Activated CD8-positive, alpha-beta memory T cell treated with anti-CD3 and anti-CD28 coated beads for 36 hours (primary cell): ENCODE results near the gene PLCH1. TPM values are rescaled to one million over a fixed set of nuclear protein-coding genes. Genes with fewer than 3 reads are reported as not detected.
"Not testable (repeated sequence)": the region's sequence is repeated elsewhere in the genome, so short reads cannot be mapped to it uniquely, and the experiment has no call there.

Source experiments
- CTCF ChIA-PET: fragments of 350-600 bp; sonication (Branson Sonifier 250); formaldehyde crosslinking; loops from one replicate; lab custom pipeline; 2021; ENCODE audit warnings: antibody characterized with exemption; lab: Charles Lee
- POLR2A ChIA-PET: fragments of 350-600 bp; sonication (Branson Sonifier 250); formaldehyde crosslinking; loops from one replicate; lab custom pipeline; 2021; ENCODE audit warnings: antibody characterized with exemption; lab: Charles Lee
- total RNA-seq, 2 experiments: library from RNA; stranded (reverse); gene quantifications; one replicate each; pipeline ENCODE4 v1.2.3, GENCODE V29; 2021

Gene PLCH1
- total RNA-seq, 2 experiments from 2014 or later = 0.08 to 0.10 TPM

DNA sequence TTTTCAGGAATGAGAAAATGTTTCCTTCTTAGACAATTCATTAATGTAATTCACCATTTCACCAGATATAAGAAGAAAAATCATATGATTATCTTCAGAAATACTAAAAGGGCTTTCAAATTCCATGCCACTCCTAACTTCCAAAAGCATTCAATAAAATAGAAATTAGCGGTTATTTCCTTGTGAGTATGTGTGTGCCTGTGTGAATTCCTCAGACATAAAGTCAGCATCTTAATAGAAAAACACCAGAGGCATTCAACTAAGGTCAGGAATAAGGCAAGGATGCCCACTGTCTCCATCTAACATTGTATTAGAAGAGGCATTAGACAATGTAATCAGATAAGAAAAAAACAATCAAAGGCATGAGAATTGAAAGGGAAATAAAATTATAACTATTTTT, 88.4 kb downstream of the PLCH1 start:
- CTCF ChIA-PET = interaction anchor here (0.9 kb wide), 1 partner anchor 9 kb away, joined by 3 read pairs; no protein-coding TSS in a partner anchor
- POLR2A ChIA-PET = no interaction called here

DNA sequence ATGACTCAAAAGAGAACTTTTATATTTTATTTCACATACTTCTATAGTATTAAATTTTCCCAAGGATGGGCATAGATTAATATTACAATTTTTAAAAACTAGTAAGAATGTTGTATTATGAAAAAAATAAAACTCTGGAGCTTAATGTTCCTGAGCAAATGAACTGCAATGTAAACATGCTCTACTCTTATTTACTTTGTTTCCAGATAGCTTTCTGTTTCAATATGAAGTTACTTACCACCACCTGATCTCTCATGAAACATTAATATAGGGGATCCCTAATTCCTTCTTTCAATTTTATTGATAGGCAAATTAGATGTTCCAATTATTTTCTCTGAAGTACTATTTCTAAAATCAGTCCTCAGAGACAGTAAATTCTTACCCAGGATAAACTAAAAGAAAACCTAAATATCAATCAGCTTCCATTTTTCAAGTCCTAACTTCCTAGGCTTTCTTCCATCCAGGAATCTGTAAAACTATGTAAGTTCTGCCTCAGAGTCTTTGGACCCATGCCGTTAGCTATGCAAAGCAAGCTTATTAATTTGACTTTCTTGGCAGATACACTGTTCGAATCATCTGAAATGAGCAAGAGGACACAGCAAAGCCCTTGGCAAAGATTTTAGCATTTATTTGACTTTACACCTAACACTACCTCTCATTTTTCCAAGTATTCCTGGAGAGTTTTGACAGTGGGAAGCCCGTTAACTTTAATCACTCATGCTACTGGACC, 93.2 kb downstream of the PLCH1 start:
- POLR2A ChIA-PET = no interaction called here
- CTCF ChIA-PET = no interaction called here

DNA sequence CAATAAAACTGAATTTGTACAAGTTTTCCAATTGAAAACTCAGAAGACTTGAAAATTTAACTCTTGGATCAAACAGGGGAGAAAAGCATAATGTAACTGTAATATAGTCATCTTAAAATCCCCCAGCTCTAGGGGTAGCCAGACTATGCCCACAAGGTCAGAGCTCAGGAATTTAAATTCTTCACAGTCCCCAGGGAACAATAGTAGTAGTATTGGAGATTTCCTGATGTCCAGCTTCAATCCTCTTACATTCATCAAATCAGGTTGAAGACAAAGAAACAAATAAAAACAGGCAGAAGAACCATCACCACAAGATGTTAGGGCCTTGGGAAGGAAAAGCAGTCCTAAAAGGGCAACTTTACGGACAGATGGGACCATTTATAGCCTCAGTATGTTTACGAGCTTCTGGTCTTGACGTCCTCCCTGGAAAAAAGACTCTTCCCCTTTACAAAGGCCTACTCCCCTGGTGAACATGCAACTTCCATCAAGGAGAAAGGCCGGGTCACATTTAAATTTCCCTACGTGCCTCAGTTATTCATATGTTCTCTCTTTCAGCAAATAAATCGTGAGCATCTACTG, 96.8 kb downstream of the PLCH1 start:
- POLR2A ChIA-PET = no interaction called here
- CTCF ChIA-PET = no interaction called here

DNA sequence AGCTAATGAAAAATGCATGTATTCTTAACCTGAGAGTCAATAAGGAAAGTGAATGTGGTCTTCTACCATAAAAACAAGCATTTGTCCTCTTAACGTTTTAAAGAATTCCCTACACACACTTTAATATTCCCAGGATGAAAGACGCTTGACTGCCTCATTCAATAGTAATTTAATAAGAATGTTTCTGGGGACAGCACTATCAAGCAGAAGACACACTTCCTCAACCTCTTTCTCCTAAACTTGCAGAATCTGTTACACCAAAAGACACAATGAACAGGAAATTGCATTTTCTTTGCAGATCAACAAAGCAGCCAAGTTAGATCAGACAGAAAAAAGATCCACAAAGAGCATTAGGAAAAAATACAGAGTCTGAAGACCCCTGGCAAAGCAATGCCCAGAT, 97.7 kb downstream of the PLCH1 start:
- ChIA-PET CTCF (no interaction called here), POLR2A (no interaction called here)

DNA sequence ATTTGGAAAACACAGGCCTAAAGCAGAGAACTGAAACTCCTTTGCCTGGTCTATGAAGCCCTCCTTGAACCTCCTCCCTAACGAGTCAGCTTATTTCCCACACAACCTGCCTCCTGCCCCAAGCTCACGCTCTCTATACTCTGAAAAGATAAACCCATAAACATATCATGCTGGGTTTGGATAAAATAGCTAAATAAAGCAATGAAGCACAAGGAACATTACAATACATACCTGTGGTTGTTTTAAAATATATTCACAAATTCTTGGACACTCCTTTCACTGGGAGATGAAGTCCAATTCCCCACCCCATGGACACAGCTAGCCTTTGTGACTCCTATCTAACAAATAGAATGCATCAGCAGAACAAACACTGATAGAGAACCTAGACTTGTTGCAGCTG, 98.2 kb downstream of the PLCH1 start:
- CTCF ChIA-PET = no interaction called here
- POLR2A ChIA-PET = no interaction called here

DNA sequence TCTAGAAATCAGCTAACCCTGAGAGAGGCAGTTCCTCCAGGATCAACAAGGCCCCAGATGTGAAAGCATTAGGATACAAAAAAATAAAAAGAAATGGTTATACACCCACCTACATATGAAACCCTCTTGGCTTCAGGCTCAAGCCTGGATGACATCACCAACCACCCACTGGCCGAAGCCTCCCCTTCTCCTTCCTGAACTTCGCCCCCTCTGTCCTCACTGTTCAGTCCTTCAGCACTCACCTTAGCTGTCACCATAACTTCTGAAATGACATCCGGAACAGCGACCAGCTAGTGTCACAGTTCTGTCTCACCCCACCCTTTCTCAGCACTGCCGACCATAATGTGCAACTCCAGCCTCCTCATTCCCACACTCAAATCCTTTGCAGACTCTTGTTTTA, 98.7 kb downstream of the PLCH1 start:
- CTCF ChIA-PET = no interaction called here
- POLR2A ChIA-PET = no interaction called here

DNA sequence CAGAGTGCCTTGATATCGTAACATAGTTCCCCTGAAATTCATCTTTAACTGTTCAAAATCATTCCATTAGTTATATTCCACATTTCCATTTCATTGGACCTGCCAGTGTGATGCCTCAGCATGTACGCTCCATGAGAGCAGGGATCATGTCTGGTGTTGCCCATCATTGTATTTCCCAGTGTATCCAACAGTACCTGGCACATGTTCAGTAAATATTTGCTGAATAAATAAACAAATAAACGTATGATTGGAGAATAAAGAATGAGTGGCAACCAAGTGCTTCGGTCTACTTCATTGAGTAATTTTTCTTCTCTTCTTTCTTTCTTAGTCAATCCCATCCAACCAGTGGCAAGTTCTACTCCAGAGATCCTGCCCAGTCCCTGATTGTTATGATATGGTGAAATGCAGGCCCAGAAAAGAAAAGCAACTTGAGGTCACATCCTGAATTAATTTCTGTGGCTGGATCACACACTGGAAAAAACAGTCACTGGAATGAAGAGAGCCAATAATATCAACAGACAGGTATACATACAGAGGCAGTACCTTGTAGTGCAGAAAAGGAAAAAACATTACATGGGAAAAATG, 101.2 kb downstream of the PLCH1 start:
- ChIA-PET CTCF (no interaction called here), POLR2A (no interaction called here)

DNA sequence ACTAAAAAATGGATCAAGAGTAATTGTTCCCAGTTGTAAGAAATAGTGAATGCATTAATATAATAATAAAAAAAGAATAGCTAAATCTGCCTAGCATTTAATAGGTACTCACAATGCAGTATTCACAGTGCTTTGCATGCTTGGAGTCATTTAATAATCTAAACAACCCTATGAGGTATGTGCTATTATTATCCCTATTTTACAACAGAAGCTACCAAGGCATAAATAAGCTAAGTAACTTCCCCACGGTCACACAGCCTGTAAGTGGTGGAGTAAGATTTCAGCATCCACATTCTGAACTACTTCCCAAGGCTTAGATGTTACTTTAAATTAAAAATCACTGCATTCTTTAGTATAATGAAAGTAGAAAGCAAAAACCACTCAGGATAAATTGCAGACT, 102.9 kb downstream of the PLCH1 start:
- ChIA-PET CTCF (no interaction called here), POLR2A (no interaction called here)

DNA sequence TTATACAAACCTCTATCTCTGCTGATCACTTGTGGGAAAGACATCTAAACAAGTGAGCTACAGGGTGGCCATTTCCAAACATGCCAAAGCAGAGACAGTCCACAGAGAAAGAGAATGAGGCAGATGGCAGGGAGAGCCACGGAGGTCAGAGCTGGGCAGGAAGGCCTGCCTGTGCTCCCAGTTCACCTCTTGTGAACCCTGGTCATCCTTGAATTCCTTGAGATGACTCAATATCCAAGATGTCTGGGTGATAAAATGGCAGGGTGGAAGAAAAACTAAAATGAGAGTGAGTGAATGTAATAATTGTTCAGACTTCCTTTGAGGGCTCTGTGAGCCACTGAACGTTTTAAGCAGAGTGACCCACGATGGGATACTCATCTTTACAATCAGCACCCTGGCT, 104.8 kb downstream of the PLCH1 start:
- CTCF ChIA-PET = no interaction called here
- POLR2A ChIA-PET = no interaction called here

DNA sequence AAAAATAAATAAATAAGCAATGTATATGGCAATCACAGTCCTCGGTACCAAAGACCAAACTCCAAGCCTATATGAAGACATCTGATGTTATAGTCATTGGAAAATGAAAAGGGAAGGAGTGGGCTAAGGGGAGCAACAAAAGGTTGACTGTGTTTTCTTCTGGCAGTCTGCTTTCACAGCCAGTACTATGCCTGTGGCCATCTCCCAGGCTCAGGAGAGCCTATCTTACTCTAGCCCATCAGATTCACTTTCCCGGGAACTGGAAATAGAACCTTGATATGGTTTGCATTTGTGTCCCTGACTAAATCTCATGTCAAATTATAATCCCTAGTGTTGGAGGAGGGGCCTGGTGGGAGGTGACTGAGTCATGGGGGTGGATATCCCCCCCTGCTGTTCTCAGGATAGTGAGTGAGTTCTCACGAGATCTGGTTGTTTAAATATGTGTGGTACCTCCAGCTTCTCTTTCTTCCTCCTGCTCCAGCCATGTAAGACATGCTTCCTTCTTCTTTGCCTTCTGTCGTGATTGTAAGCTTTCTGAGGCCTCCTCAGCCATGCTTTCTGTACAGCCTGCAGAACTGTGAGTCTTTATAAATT, 105.3 kb downstream of the PLCH1 start:
- POLR2A ChIA-PET = no interaction called here
- CTCF ChIA-PET = no interaction called here

DNA sequence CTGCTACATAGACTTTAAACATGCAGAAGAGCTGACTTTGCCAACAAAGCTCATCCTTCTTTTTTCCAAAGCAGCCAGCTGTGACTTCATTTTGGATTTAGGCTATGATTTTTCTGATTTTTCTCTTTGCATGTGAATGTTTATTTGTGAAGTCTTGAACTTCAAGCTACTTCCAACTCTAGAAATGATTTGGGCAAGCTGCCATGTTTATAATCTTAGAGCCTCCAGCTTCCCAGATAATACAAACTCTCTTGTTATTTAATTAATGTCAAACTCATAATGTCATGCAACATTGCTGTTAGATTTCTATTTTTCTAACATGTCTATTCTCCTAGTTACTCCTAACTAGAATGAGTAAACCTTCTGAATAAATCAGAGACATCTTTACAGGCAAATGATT, 106.4 kb downstream of the PLCH1 start:
- CTCF ChIA-PET, POLR2A ChIA-PET: not testable (repeated sequence)

DNA sequence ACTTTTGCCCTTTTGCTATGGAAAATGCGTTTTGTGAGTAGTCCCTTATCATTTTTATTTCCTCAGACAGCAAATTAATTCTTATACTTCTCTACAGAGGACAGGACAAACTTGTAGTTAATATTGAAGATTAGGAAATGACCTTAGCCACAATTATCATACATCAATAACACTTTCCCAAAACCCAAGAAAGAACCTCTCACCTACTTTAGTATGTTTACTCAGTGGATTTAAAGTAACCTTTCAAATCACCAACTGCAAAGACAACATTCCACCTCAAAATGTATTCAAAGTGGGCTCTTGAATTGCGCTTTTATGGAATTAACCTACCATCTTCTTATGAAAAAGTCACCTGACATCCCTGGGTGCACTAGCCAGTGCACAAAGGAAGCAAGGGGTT, 107.3 kb downstream of the PLCH1 start:
- POLR2A ChIA-PET = no interaction called here

DNA sequence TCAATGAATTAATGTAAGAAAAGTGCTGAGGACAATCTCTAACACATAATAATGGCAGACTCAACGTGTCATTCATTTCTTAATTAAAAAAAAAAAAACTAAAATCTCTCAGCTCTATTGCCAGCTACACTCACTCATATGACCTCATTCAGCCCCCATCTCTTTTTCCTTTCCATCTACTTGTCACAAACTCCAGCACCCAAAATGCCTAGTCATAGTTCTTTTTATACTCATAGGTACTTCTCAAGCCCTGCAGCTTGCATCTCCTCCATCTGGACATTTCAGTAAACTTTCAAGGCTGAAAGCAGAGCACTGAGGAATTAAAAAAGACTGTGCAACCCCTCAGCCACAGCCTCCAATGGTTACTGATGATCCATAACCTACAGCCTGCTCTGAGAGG, 109.8 kb downstream of the PLCH1 start:
- POLR2A ChIA-PET = no interaction called here
- CTCF ChIA-PET = no interaction called here

More for the DNA sequence above, 107.3 kb downstream of the PLCH1 start:
- CTCF ChIA-PET = no interaction called here

DNA sequence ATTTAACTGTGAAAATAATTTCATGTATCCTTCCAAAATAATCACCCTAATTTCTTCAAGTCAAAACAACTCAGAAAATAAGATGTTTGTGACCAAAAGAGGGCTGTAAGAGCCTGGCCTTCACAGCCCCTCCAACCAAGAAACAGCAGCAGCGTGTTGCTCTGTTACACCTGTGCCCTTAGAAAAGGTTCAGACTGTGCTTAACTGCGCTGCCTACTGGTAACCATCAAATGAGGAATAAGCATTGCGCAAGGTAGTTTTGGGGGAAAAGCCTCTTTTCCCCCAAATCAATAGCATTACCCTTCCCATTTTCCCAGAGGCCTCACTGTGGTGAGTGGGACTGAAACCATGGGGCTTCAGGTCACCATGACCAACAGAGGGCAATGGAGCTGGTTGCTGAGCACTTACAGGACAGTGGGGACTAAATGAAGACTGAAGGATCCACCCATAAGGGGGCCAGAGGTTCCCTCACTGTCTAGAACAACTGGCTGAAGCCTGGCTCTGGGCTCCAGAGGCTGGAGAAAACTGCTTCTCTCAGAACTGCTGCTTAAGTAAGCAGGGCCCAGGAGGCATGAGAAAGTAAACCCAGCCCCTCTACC, 110.7 kb downstream of the PLCH1 start:
- ChIA-PET CTCF (no interaction called here), POLR2A (no interaction called here)

DNA sequence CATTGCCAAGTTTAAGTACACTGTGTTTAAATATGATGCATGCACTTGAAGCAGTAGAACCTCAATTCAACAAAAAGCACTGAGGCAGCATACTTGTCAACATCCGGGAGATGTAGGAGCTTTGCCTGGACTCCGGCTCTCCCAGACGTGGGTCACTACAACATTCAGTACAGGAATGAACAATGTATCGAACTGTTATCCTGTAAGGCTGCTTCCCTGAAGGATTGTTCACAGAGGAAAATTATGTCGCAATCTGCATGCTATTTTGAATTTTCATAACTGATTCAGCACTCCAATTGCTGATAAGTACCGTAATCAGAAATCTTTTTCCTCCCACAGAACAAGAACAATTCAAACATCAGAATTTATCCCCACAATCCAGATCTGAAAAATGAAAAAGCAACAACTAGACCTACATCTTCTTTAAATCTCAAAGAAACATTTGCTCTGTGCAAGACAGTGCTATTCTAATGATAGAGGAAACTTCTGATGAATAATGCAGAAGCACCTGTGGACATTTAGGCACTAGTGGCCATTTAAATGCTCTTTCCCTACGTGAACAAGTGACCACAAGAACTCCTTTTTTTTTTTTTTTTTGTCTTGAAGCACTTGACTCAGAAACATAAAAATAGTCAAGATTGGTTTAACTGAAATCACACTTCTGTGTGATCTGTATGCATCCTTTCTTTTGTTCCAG, 113.4 kb downstream of the PLCH1 start:
- POLR2A ChIA-PET = no interaction called here
- CTCF ChIA-PET = no interaction called here

DNA sequence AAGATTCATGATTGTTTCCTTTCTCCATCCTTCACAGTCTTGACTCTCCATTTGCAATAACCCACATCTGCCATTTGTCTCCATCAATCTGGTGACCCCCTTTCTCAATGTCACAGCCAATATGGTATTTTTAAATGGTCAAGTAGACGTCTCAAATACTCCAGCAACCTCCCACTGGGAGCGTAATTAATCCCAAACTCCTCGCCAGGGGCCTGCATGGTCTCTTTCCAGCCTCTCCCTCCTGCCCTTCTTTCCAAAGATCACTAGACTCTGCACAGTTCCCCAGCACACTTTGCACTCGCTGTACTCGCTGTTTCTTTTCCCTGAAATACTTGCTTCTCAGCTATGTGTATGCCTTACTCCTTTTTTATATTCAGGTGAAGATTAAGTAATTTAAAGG, 115.3 kb downstream of the PLCH1 start:
- POLR2A ChIA-PET = no interaction called here

DNA sequence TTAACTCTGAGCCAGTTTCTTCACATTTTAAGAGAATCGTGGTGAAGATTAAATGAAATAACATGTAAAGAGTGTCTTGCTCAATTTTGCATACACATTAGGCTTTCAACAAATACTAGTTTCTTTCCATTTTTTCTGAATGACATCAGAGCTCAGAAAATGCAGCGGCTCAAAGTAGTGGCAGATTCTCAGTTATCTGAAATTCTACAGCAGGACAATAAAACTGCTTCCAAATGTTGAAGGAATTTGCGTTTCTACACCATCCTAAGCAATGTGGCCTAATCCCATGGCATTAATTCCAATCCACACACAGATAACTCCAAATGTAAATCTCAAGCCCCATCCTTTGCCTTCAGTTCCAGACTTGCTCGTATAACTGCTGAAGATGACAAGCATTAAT, 115.8 kb downstream of the PLCH1 start:
- ChIA-PET CTCF (no interaction called here), POLR2A (interaction anchor here (0.6 kb wide), 1 partner anchor 30 kb away, joined by 6 read pairs; no protein-coding TSS in a partner anchor)

More for the DNA sequence above, 115.3 kb downstream of the PLCH1 start:
- CTCF ChIA-PET = no interaction called here

DNA sequence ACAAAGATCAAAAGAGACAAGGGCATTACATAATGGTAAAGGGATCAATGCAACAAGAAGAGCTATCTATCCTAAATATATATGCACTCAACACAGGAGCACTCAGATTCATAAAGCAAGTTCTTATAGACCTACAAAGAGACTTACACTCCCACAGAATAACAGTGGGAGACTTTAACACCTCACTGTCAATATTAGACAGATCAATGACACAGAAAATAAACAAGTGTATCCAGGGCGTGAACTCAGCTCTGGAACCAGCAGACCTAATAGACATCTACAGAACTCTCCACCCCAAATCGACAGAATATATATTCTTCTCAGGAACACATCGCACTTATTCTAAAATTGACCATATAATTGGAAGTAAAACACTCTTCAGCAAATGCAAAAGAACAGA, 122.2 kb downstream of the PLCH1 start:
- CTCF ChIA-PET = not testable (repeated sequence)

DNA sequence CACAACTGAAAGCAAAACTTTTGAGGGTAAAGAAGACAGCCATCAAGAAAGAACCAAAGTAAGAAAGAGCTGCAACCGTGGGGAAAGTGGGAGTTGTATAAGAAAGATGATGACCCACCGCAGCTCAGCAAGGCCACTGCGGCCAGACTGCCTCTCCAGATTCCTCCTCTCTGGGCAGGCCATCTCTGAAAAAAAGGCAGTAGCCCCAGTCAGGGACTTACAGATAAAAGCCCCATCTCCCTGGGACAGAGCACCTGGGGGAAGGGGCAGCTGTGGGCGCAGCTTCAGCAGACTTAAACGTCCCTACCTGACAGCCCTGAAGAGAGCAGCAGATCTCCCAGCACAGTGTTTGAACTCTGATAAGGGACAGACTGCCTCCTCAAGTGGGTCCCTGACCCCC, 124.3 kb downstream of the PLCH1 start:
- POLR2A ChIA-PET, CTCF ChIA-PET: not testable (repeated sequence)

More for the DNA sequence above, 122.2 kb downstream of the PLCH1 start:
- POLR2A ChIA-PET = not testable (repeated sequence)
